ENCODE results near the gene CACNA2D3.

Gene CACNA2D3

GRCh38 chr3:54538346-54538745, 416.0 kb downstream of the CACNA2D3 start:
- no peak for DNase-seq

- no peak for DNase-seq
These were observed 419.0 kb downstream of the CACNA2D3 start for GRCh38 chr3:54541369-54541768.

- no peak for DNase-seq
These were observed 421.1 kb downstream of the CACNA2D3 start for GRCh38 chr3:54543446-54543845.

GRCh38 chr3:54547051-54547450, 424.7 kb downstream of the CACNA2D3 start:
- no peak for DNase-seq

GRCh38 chr3:54547846-54548245, 425.5 kb downstream of the CACNA2D3 start:
- DNase-seq = no peak

- DNase-seq = no peak
These were observed 427.4 kb downstream of the CACNA2D3 start for GRCh38 chr3:54549607-54550220.

- no peak for DNase-seq
These were observed 428.0 kb downstream of the CACNA2D3 start for GRCh38 chr3:54550221-54550977.

GRCh38 chr3:54556630-54557029, 434.3 kb downstream of the CACNA2D3 start:
- DNase-seq = no peak

- no peak for DNase-seq
These were observed 435.4 kb downstream of the CACNA2D3 start for GRCh38 chr3:54557538-54558428.

GRCh38 chr3:54563501-54564200, 441.3 kb downstream of the CACNA2D3 start:
- DNase-seq = no peak

GRCh38 chr3:54564374-54564925, 442.1 kb downstream of the CACNA2D3 start:
- DNase-seq = no peak

- no peak for DNase-seq
These were observed 443.6 kb downstream of the CACNA2D3 start for GRCh38 chr3:54565956-54566355.

- no peak for DNase-seq
These were observed 445.6 kb downstream of the CACNA2D3 start for GRCh38 chr3:54567949-54568348.

GRCh38 chr3:54570008-54570407, 447.7 kb downstream of the CACNA2D3 start:
- DNase-seq = no peak

GRCh38 chr3:54572197-54572895, 450.0 kb downstream of the CACNA2D3 start:
- no peak for DNase-seq

- DNase-seq = no peak
These were observed 451.5 kb downstream of the CACNA2D3 start for GRCh38 chr3:54573858-54574257.

GRCh38 chr3:54574906-54575617, 452.7 kb downstream of the CACNA2D3 start:
- DNase-seq = no peak

- DNase-seq = no peak
These were observed 453.2 kb downstream of the CACNA2D3 start for GRCh38 chr3:54575618-54575960.

- DNase-seq = no peak
These were observed 455.0 kb downstream of the CACNA2D3 start for GRCh38 chr3:54577313-54577712.

GRCh38 chr3:54578417-54578816, 456.1 kb downstream of the CACNA2D3 start:
- DNase-seq = no peak

- DNase-seq = no peak
These were observed 458.1 kb downstream of the CACNA2D3 start for GRCh38 chr3:54580453-54580852.

Data from inflammatory macrophage (primary cell).